Esophagus muscularis mucosa (tissue), 3 donors: ENCODE measurements around the gene ASPDH.

Experiments used
- CTCF ChIP-seq, 3 experiments: fragments of 200-600 bp in 2 of 3; fragments of 450-650 bp in 1 of 3; sonication (generic) in 2 of 3; IDR thresholded peaks; one replicate each; pipeline ENCODE4 v1.5.1; 2017 to 2019; ENCODE audit warnings: antibody characterized with exemption in 3 of 3, mild to moderate bottlenecking in 2 of 3, moderate library complexity in 1 of 3
- POLR2A ChIP-seq: fragments of 450-650 bp; IDR thresholded peaks from one replicate; pipeline ENCODE4 v1.6.1; 2017; ENCODE audit warnings: antibody characterized with exemption, moderate library complexity, mild to moderate bottlenecking, low read depth
- POLR2AphosphoS5 ChIP-seq, 2 donors: sonication (generic); formaldehyde crosslinking; IDR thresholded peaks; one replicate each; pipeline ENCODE4 v1.6.1; 2017; ENCODE audit warnings: antibody characterized with exemption in 2 of 2

GRCh38 chr19:50505856-50506611 lies 7.7 kb downstream of the ASPDH start:
- TF ChIP-seq CTCF (IDR thresholded peaks at IDR 0.05) (no peak), POLR2AphosphoS5 (IDR thresholded peaks at IDR 0.05) (no peak), POLR2A (no peak)
